HCT116 (cell line): ENCODE data around the gene PTPN18.

Experiments
- POLR2A ChIP-seq: IDR thresholded peaks from 2 replicates; pipeline ENCODE4 v1.7.0; 2011; ENCODE audit warnings: borderline replicate concordance; ENCODE audit not compliant: insufficient read depth, insufficient read length; ENCODE audit errors: extremely low read depth
- POLR2AphosphoS5 ChIP-seq: IDR thresholded peaks from 2 replicates; pipeline ENCODE4 v1.6.1; 2011; ENCODE audit warnings: mild to moderate bottlenecking, low read depth, low read length, moderate library complexity
- TF ChIP-seq, protein P1 (sequence below), 3 experiments: fragments of 200-600 bp in 1 of 3; sonication (generic) in 1 of 3; IDR thresholded peaks in 2 of 3; conservative IDR thresholded peaks in 1 of 3; 2 replicates each; pipeline ENCODE4 v1.5.1; 2012 to 2017; ENCODE audit warnings: low read depth in 2 of 3, low read length in 2 of 3, antibody characterized with exemption in 1 of 3, borderline replicate concordance in 1 of 3, control low read depth in 1 of 3, mild to moderate bottlenecking in 1 of 3, mixed read lengths in 1 of 3, mixed run types in 1 of 3, moderate library complexity in 1 of 3; ENCODE audit not compliant: insufficient read depth in 1 of 3
- TF ChIP-seq, protein P2 (sequence below): IDR thresholded peaks from 2 replicates; pipeline ENCODE4 v1.6.1; 2011; ENCODE audit warnings: mild to moderate bottlenecking, low read length, moderate library complexity; ENCODE audit not compliant: insufficient replicate concordance; ENCODE audit errors: extremely low read depth

DNA sequence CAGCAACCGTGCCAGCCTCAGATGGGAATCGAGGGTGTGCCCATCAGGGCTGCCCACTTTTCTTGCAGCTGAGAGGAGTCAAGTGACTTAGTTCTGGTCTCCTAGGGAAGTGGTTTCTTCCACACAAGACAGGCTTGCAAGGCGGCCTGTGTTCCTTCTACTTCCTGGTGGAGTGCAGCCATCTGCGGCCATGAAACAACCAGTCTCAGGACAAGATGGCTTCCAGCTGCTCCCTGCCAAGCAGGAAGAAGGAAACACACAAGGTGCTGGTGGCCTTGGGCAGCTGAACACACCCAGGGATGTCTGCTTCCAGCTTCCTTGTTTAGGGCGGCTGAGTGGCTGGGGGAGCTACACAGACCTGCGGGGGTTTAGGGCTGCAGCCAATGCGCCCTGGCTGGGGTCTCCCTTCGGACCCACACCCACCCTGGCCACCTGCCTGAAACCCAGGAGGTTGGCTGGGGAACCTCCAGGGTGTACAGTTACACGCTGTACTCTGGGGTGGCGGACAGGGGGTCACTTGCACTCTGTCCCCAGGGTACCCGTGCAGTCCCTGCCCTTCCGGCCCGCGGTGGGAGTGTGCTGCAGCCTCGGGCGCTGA lies 34.7 kb downstream of the PTPN18 start:
- TF ChIP-seq, protein P1, sequence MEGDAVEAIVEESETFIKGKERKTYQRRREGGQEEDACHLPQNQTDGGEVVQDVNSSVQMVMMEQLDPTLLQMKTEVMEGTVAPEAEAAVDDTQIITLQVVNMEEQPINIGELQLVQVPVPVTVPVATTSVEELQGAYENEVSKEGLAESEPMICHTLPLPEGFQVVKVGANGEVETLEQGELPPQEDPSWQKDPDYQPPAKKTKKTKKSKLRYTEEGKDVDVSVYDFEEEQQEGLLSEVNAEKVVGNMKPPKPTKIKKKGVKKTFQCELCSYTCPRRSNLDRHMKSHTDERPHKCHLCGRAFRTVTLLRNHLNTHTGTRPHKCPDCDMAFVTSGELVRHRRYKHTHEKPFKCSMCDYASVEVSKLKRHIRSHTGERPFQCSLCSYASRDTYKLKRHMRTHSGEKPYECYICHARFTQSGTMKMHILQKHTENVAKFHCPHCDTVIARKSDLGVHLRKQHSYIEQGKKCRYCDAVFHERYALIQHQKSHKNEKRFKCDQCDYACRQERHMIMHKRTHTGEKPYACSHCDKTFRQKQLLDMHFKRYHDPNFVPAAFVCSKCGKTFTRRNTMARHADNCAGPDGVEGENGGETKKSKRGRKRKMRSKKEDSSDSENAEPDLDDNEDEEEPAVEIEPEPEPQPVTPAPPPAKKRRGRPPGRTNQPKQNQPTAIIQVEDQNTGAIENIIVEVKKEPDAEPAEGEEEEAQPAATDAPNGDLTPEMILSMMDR (IDR thresholded peaks at IDR 0.05 in 2 of 3, conservative IDR thresholded peaks at IDR 0.05 in 1 of 3; ENCODE audit: borderline replicate concordance in 1 of 3, insufficient read depth in 1 of 3, low read depth in 2 of 3, low read length in 2 of 3): no peak
- TF ChIP-seq, protein P2, sequence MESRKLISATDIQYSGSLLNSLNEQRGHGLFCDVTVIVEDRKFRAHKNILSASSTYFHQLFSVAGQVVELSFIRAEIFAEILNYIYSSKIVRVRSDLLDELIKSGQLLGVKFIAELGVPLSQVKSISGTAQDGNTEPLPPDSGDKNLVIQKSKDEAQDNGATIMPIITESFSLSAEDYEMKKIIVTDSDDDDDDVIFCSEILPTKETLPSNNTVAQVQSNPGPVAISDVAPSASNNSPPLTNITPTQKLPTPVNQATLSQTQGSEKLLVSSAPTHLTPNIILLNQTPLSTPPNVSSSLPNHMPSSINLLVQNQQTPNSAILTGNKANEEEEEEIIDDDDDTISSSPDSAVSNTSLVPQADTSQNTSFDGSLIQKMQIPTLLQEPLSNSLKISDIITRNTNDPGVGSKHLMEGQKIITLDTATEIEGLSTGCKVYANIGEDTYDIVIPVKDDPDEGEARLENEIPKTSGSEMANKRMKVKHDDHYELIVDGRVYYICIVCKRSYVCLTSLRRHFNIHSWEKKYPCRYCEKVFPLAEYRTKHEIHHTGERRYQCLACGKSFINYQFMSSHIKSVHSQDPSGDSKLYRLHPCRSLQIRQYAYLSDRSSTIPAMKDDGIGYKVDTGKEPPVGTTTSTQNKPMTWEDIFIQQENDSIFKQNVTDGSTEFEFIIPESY: no peak
- TF ChIP-seq POLR2A (no peak), POLR2AphosphoS5 (no peak)
